HG03439 (cell line): ENCODE measurements around the gene RITA1.
"Not testable (repeated sequence)": the region's sequence is repeated elsewhere in the genome, so short reads cannot be mapped to it uniquely, and the experiment has no call there.

Source experiments
- ATAC-seq: cut with Tn5 transposase; IDR thresholded peaks from one replicate; pipeline ENCODE4 v1.9.1; 2021; ENCODE audit warnings: mild to moderate bottlenecking, moderate library complexity; ENCODE audit not compliant: unreplicated experiment

The RITA1 gene

DNA sequence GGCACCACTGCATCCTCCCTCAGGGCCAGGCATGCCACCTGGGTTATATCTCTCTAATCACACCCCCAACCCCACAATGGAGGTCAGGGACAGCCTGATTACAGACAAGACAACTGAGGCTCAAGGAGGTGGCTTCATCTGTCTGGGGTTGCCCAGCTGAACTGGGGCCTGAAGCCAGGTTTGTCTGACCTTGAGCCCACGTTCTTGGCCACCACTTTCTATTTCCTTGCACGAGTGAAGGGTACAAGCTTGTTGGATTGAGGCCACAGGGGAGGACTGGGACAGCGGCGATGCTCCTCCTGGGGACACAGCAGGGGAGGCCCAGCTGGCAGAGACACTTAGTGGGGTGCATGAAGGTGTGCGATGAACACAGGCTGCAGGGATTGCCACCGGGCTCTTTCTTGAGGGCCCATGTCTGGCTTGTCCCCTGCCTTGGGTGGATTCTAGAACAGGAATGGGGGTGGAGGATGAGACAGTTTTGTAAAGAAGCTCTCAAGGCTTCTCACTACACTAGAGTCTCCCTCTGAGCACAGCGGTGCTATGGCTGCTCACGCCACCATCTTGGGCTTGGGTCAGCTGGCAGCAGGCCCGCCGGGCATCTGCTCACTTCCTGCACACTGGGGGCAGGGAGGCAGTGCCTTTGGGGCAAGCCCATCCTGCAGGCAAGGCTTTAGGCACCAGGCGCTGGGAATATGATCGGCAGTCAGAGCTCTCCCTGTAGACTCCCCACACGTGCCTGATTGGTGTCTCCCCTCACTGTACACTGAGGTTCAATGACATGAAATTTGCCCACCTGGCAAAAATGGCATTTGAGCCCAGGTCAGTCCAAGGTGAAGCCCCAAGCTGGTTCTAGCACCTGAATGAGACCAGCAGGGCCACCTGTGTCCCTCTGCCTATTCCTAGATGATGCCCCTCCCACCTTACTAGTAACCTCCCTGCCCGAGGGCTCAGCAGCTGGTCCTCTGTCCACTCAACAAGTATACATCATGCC lies 16.0 kb downstream of the RITA1 start:
- ATAC-seq = no peak

DNA sequence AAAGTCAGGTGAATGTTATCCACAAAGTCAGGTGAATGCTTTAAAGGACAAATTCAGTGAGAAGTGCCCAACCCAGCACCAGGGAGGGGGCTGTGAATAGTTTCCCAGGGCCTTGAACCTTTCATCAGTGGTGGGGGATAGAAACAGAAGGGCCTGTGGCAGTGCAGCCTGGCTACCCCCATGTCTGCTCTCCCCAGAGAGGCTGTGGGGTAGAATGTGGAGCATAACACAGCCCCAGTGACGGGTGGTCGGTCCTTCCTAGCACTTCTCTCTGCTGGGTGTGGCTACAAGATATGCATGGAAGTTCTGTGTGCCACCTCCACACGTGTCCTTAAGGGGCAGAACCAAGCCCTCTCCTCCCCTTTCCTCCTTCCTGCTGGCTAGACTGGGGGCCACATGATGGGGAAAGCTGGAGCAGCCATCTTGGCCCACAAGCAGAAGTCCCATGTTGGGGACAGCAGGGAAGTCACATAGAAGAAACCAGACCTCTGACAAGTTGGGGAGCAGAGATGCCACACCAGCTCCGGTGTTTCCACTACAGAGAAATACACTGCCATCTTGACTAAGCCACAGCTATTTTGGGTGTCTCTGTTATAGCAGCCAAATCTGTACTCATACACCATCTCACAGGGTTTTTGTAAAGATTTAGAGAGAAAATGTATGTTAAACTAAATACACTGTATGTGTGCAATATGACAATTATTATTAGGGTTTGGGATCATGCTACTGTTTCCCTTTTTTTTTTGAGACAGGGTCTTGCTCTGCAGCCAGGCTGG lies 17.0 kb downstream of the RITA1 start:
- no peak for ATAC-seq

DNA sequence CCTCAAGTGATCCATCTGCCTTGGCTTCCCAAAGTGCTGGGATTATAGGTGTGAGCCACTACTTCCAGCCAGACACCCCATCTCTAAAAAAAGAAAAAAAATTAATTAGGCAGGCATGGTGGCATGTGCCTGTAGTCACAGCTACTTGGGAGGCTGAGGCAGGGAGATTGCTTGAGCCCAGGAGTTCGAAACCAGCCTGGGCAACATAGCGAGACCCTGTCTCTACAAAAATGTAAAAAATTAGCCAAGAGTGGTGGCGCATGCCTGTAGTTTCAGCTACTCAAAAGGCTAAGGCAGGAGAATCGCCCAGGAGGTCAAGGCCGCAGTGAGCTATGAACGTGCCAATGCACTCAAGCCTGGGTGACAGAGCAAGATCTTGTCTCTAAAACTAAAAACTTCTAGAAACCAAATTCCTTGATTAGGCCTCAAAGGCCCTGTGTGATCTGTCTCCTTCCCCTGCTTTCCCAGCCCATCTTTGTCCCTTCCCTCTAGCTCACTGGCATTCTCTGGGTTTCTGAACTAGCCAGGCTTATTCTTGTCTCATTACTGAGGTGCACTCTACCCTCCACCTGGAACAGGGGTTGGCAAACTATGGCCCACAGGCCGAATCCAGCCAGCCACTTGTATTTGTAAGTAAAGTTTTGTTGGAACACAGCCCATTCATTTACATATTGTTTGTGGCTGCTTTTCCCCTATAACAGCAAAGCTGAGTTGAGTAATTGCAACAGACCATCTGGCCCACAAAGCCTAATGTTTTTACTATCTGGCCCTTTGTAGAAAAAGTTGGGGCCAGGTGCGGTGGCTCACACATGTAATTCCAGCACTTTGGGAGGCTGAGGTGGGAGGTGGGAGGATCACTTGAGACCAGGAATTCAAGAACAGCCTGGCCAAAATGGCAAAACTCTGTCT lies 18.6 kb downstream of the RITA1 start:
- no peak for ATAC-seq

DNA sequence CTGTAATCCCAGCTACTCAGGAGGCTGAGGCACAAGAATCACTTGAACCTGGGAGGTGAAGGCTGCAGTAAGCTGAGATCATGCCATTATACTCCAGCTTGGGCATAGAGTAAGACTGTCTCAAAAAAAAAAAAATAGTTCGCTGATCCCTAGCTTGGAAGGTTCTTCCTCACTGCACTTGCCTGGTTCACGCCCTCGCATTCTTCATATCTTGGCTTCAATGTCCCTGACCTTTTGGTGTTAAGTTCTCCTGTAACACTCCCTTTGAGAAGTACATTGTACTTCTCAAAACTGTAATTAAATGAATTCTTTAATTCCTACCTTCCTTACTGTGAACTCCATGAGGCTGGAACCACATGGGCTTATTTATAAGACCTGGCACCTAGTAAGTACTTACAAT lies 19.3 kb downstream of the RITA1 start:
- no peak for ATAC-seq

DNA sequence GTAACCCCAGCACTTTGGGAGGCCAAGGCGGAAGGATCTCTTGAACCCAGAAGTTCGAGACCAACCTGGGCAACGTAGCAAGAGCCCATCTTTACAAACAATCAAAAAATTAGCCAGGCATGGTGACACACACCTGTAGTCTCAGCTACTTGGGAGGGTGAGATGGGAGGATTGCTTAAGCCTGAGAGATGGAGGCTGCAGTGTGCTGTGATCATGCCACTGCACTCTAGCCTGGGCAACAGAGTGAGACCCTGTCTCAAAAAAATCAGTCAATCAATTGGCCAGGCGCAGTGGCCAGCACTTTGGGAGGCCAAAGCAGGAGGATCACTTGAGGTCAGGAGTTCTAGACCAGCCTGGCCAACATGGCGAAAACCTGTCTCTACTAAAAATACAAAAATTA lies 21.3 kb downstream of the RITA1 start:
- not testable (repeated sequence) for ATAC-seq

DNA sequence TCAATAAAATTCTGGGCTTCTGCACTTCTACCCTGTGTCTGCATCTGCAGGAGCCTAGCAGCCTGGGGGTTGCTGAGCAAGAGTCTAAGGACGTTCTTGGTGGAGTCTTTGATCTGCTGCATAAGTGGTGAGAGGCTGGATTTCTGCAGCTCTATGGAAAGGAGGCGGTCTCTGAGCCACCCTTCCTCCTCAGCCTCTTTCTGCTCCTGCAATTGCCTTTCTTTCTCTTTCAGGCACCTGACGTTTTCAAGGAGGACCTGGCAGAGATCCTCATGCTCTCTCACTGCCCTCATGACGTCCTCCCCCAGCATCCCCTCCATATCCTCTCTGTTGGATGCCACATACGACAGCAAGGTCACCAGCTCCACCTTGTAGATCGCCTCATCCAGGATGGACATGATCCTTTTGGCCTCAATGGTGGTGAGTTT lies 22.1 kb downstream of the RITA1 start:
- no peak for ATAC-seq

DNA sequence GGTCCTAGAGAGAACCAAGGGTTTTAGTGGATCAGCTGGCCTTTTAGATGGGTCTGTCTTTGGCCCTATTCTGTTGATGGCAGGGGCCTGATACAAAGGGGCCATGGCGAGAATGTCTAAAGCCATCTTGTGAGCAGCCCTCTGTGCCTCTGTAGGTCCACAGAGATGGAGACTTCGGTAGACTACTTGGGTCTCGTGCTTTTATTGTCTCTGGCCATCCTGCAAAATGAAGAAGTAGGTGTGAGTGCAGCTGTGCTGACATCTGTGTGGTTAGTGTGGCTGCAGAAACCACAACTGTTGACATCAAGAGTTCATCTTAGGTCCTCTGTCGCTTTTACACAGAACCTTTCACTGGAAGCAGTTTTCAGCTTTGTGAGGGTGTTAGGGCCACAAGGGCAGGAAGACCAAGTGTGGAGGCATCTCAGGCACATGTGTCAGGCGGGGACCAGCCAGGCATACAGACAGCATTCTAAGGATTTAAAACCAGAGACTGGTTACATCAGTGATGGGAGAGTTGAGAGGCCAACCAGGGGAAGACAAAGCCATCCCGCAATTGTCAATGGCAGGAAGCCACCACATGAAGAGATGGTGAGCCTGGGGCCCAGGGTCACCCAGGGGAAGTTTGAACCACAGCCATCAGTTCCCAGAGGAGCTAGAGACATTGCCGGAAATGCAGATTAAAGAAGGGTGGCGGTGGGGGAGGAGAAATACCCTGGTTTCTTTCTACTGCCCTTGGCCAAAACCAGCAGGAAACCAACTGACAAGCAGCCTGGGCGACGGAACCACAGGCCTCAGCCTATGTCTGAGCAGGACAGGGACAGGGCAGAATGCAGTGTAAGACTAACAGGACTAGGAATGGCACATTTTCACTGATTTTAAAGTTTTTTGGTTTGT lies 22.8 kb downstream of the RITA1 start:
- peak; percentile 85 for ATAC-seq

DNA sequence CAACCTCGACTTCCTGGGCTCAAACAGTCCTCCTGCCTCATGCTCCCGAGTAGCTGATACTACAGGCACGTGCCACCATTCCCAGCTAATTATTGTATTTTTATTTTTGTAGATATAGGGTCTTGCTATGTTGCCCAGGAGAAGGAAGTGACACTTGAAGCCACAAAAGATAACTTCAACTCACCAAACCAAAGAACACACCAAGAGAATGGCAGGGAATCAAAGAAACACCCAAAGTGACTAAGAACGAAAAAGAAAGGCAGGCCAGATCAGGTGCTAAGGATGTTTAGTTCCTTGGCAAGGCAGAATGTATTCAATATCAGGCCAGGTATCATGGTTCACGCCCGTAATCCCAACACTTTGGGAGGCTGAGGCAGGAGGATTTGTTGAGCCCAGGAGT lies 25.6 kb downstream of the RITA1 start:
- no peak for ATAC-seq

DNA sequence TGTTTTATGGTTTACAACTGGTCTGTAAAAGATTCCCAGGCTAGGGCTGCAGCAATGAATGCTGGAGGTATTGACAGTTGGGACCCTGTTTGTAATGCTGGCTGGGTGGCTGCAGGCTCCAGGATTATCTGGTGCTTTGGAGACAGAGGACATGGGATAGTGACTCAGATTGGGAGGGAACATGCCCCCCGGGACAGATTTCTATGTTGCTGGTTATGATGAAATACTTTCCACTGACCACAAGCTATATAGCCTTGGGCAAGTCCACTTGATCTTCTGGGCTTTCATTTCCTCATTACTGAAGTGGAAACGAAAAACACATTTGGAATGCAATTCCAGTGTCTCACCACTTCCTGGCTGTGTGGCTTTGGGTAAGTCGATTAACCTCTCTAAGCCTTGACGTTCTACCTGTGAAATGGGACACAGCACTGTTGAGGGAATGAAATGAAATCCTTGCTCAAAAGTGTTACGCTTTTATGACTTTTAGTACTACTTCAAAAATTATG lies 29.4 kb downstream of the RITA1 start:
- ATAC-seq = no peak

DNA sequence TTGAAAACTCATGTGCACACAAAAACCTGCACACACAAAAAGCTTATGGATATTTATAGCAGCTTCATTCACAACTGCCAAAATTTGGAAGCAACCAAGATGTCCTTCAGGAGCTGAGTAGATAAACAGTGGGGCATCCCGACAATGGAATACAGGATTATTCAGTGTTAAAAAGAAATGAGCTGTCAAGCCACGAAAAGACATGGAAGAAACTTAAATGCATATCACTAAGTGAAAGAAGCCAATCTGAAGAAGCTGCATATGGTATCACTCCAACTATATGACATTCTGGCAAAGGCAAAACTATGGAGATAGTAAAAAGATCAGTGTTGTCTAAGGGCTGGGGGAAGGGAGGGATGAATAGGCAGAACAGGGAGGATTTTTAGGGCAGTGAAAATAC lies 30.5 kb downstream of the RITA1 start:
- ATAC-seq = no peak

DNA sequence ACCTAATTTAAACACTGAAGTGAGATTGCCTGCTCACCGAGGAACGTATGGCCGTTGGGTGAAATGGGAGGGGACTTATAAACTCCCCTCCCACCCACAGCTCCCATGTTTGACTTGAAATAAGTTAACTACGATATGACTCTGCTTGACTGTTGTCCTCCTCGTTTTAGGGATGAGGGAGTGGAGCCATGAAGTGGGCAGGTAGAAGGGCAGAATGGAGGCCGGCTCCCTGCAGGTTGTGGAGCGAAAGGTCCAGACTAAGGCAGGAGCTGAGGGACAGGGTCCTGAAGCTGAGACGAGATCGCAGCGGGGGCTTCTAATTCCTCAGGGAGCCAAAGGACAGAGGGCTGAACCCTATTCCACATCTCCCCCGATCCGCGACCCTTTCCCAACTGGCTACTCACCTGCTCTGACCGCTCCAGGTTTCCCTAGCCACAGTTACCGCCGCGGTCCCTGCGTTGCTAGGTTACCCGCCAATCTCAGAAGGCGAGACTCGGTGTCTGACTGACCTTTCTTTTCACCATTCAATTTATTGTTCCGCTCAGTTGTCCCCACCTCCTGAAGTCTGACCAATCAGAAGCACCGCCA lies 35.2 kb downstream of the RITA1 start:
- no peak for ATAC-seq

DNA sequence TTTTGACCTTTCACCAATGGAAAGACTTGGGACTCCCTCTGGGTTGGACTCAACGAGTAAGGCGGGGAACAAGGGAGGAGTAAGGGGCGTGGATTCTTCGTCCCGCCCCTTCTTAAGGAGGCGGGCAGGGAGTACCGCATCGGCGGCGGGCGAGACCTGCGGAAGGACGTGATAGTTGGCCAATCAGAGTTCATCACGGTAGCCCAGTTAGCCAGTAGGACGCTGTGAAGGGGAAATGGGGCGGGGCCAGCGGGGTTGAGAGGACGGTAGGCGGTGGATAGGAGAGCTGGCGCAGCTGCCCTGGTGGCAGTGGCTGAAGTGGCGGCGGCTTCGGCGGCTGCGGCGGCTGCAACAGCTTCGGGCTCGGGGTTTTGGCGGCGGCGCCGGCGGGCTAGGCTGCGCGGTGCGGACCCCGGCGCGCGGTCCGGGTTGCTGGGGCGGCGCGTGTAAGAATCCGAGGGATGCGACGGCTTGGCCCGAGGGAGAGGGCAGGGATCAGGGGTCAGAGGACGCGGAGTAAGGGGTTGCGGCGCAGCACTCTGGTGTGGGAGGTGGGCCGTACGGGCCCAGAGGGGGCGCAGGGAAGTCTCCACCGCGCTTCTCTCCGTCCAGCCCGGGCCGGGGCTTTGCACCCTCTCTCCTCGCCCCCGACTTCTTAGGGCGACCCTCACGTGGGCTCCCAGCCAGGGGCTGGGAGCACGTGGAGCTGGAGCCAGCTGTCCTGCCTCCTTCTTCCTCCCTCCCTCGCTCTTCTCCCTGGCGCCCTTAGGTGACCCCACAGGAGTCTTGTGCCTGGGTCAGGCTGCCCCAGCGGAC lies 35.9 kb downstream of the RITA1 start, which contains the start of gene TPCN1:
Gene TPCN1, plus strand, starts transcription at position 284 of the 816 bp plus-strand sequence. CDS start 5,389 bp downstream, outside the sequence.
- peak; percentile 88 for ATAC-seq

DNA sequence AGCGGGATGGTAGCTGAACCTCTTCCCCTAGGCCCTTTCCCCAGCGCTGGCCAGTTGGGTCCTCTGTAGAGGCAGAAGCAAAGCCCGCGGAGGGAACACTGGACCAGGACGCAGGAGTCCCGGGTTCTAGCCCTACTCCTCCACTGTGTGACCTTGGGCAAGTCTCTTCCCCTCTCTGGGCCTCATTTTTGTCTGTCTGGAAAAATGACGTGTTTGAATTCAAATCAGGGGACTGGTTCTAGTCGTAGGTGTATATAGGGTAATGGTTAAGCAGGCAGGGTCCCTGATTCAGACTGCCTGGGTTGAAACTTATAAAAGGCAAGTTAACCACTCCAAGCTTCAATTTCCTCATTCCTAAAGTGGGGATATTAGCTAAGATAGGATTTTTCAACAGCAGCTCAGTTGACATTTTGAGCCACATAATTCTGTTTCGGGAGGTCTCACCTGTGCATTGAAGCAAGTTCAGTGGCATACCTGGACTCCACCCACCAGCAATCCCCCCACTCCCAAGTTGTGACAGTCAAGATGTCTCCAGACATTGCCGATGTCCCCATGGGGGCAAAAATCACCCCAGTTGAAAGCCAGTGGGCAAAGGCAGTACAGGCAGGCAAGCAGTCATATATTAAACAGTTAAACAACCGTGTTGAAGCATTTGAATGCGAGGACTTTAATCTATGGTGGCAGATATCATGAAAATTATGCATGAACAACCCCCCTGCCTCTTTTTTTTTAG lies 36.6 kb downstream of the RITA1 start:
- ATAC-seq = no peak

DNA sequence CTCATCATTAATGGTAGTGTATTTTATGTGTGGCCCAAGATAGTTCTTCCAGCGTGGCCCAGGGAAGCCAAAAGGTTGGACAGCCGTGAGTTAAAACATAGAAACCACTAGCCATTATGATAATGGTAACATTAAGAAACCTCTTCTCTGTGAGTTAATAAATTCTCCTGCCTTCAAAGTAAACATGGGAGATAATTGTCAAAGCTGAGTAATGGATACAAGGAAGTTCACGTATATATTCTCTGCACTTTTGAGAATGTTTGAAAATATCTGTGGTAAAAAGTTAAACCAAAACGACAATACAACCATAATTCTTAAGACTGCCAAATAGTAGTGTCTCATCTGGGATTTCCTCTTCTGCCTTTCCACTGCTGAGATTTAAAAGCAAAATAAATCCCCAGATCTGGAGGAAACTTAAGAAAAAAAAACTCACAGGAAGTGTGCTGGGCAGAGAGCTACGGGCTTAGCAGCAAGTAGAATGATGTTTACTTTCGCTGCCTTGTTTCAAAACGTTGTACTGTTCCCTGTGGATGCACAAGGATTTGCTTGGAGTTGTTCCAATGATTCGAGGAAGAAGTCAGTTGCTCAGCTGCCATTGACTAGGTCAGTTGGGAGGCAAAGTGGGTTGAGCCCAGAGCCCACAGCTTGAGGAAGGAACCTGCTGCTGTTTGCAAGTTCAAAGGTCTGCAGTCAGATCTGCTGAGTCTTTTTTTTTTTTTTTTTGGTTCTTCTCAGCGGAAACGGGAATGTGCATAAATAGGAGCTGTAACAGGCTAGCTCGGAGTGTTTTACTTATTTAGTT lies 37.4 kb downstream of the RITA1 start:
- no peak for ATAC-seq

DNA sequence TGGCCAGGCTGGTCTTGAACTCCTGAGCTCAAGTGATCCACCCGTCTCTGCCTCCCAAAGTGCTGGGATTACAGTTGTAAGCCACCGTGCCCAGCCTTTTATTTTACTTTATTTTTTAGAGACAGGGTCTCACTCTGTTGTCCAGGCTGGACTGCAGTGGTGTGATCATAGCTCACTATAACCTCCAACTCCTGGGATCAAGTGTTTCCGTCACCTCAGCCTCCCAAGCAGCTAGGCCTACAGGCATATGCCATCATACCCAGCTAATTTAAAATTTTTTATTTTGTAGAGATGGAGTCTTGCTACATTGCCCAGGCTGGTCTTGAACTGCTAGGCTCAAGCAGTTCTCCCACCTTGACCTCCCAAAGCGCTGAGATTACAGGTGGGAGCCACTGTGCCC lies 39.4 kb downstream of the RITA1 start:
- ATAC-seq = no peak

DNA sequence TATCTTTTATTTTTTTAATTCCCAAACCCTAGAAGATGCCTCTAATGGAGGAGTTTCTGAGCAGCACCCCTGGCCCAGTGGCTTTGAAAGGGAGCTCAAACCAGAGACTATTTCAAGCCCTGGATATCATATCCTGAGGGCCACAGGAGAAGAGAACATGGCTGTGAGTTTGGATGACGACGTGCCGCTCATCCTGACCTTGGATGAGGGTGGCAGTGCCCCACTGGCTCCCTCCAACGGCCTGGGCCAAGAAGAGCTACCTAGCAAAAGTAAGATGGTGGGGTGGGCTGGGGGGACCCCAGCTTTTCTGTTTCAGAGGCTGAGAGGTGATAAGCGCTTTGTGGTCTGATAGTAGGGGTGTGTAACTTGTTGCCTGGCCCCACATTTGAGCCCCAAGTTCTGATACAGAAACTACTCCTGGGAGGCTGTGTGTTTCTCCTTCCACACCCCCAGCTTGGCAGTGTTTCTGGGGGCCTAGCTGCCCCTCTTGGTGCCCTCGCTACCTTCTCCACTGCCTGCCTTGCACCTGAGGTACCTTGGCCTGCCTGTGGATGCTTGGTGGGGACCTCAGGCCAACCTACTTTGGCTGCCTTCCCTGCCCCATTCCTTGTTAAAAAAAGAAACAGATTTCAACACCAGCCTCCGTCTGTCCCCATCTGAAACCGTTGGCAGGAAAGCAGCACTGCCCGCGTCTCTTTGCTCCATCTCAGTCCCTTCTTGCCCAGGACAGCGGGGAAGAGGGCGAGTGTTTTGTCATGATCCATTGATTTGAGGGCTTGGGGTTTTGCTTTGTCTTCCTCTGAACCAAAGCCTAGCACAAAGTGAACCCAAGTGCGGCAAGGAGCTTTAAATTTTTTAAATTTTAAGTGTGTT lies 41.4 kb downstream of the RITA1 start:
- no peak for ATAC-seq
